WTC11 (cell line): ENCODE results near the gene DLGAP4. TPM values are rescaled to one million over a fixed set of nuclear protein-coding genes. Genes with fewer than 3 reads are reported as not detected.

ENCODE experiments used
- ATAC-seq: fragments of 200-7000 bp; cut with Tn5 transposase; 2 replicates; pipeline ENCODE4 v1.10.0; 2021; ENCODE audit warnings: mild to moderate bottlenecking, moderate library complexity
- CTCF ChIA-PET: fragments of 300-600 bp; sonication (Branson Sonifier 250); formaldehyde crosslinking; loops from one replicate; lab custom pipeline; 2021; ENCODE audit warnings: antibody characterized with exemption; lab: Charles Lee
- POLR2A ChIA-PET: fragments of 350-600 bp; sonication (Branson Sonifier 250); formaldehyde crosslinking; loops from one replicate; lab custom pipeline; 2021; ENCODE audit warnings: antibody characterized with exemption; lab: Charles Lee
- DNase-seq: peaks from one replicate; pipeline ENCODE4 v3.0.0; 2021; ENCODE audit warnings: low spot score
- H3K27ac Mint-ChIP-seq: 2 replicates; pipeline ENCODE4 v1.8.0; 2021; ENCODE audit warnings: mixed read lengths
- H3K27me3 Mint-ChIP-seq: 2 replicates; pipeline ENCODE4 v1.8.0; 2021; ENCODE audit warnings: low read depth, mild to moderate bottlenecking, moderate library complexity, mixed read lengths
- H3K36me3 Mint-ChIP-seq: 2 replicates; pipeline ENCODE4 v1.8.0; 2021; ENCODE audit warnings: mixed read lengths
- H3K4me1 Mint-ChIP-seq: 2 replicates; pipeline ENCODE4 v1.8.0; 2022; ENCODE audit warnings: mixed read lengths
- H3K4me3 Mint-ChIP-seq: 2 replicates; pipeline ENCODE4 v1.8.0; 2021; ENCODE audit warnings: mild to moderate bottlenecking, moderate library complexity, mixed read lengths
- H3K9me3 Mint-ChIP-seq: 2 replicates; pipeline ENCODE4 v1.8.0; 2021; ENCODE audit warnings: mixed read lengths
- CREB1 ChIP-seq: sonication (generic); formaldehyde crosslinking; IDR thresholded peaks from 2 replicates; pipeline ENCODE4 v1.8.0; 2023; ENCODE audit warnings: mild to moderate bottlenecking, missing genetic modification reagents
- E2F4 ChIP-seq: sonication (generic); formaldehyde crosslinking; IDR thresholded peaks from 2 replicates; pipeline ENCODE4 v1.8.1; 2022; ENCODE audit warnings: low read depth, mild to moderate bottlenecking, moderate library complexity, missing genetic modification reagents, borderline replicate concordance
- ETV6 ChIP-seq: sonication (generic); formaldehyde crosslinking; IDR thresholded peaks from 2 replicates; pipeline ENCODE4 v1.8.1; 2022; ENCODE audit warnings: mild to moderate bottlenecking, missing genetic modification reagents
- GTF2I ChIP-seq: fragments of 250-450 bp; sonication (Bioruptor Pico); conservative IDR thresholded peaks from 2 replicates; pipeline ENCODE4 v1.4.0; 2021; ENCODE audit warnings: mild to moderate bottlenecking
- JAZF1 ChIP-seq: fragments of 250-450 bp; sonication (Bioruptor Pico); IDR thresholded peaks from 2 replicates; pipeline ENCODE4 v1.9.0; 2021; ENCODE audit warnings: moderate library complexity, mild to moderate bottlenecking, inconsistent platforms
- MXD4 ChIP-seq: fragments of 250-450 bp; sonication (Bioruptor Pico); IDR thresholded peaks from 2 replicates; pipeline ENCODE4 v1.8.0; 2021; ENCODE audit warnings: mild to moderate bottlenecking, moderate library complexity, borderline replicate concordance
- MYBL2 ChIP-seq: sonication (generic); formaldehyde crosslinking; IDR thresholded peaks from 2 replicates; pipeline ENCODE4 v1.8.1; 2023; ENCODE audit warnings: mild to moderate bottlenecking, moderate library complexity, missing genetic modification reagents
- NFYB ChIP-seq: sonication (generic); formaldehyde crosslinking; conservative IDR thresholded peaks from 2 replicates; pipeline ENCODE4 v1.8.0; 2022; ENCODE audit warnings: low read depth, missing genetic modification reagents
- SMAD3 ChIP-seq: sonication (generic); formaldehyde crosslinking; IDR thresholded peaks from 2 replicates; pipeline ENCODE4 v1.8.0; 2022; ENCODE audit warnings: missing genetic modification reagents, mild to moderate bottlenecking, borderline replicate concordance
- TEAD1 ChIP-seq: sonication (generic); formaldehyde crosslinking; IDR thresholded peaks from 2 replicates; pipeline ENCODE4 v1.8.0; 2022; ENCODE audit warnings: mild to moderate bottlenecking, missing genetic modification reagents
- USF1 ChIP-seq: sonication (generic); formaldehyde crosslinking; IDR thresholded peaks from 2 replicates; pipeline ENCODE4 v1.8.0; 2022; ENCODE audit warnings: mild to moderate bottlenecking, missing genetic modification reagents
- ZMAT4 ChIP-seq: fragments of 250-450 bp; sonication (Bioruptor Pico); IDR thresholded peaks from 2 replicates; pipeline ENCODE4 v1.9.0; 2021; ENCODE audit warnings: mild to moderate bottlenecking
- ZNF281 ChIP-seq: sonication (generic); formaldehyde crosslinking; IDR thresholded peaks from 2 replicates; pipeline ENCODE4 v1.8.0; 2023; ENCODE audit warnings: mild to moderate bottlenecking, missing genetic modification reagents
- ZNF423 ChIP-seq: fragments of 250-450 bp; sonication (Bioruptor Pico); IDR thresholded peaks from 2 replicates; pipeline ENCODE4 v2.1.2; 2022; ENCODE audit warnings: mild to moderate bottlenecking, moderate library complexity
- ZNF425 ChIP-seq: fragments of 250-450 bp; sonication (Bioruptor Pico); conservative IDR thresholded peaks from 2 replicates; pipeline ENCODE4 v1.9.0; 2021; ENCODE audit warnings: mild to moderate bottlenecking
- total RNA-seq: library from RNA; stranded (reverse); gene quantifications from 3 replicates; pipeline ENCODE4 v1.2.3, GENCODE V29; 2021
- TF ChIP-seq, protein P1 (sequence below): sonication (generic); formaldehyde crosslinking; IDR thresholded peaks from 2 replicates; pipeline ENCODE4 v1.8.1; 2022; ENCODE audit warnings: low read depth, missing genetic modification reagents, borderline replicate concordance
- TF ChIP-seq, protein P2 (sequence below): sonication (generic); formaldehyde crosslinking; IDR thresholded peaks from 2 replicates; pipeline ENCODE4 v1.8.0; 2022; ENCODE audit warnings: missing genetic modification reagents
- TF ChIP-seq, protein P3 (sequence below): sonication (generic); formaldehyde crosslinking; IDR thresholded peaks from 2 replicates; pipeline ENCODE4 v1.8.1; 2022; ENCODE audit warnings: mild to moderate bottlenecking, moderate library complexity, missing genetic modification reagents

DLGAP4 gene
- total RNA-seq, 1 experiment from 2014 or later, result 52.6 TPM

- Mint-ChIP-seq H3K4me1 (peaks cover 10% of the 10 kb centered on the region), H3K9me3 (no peaks in the 10 kb centered on the region), H3K27ac (no peak overlapping the region), H3K27me3 (peaks cover 24% of the 10 kb centered on the region), H3K4me3 (no peak overlapping the region), H3K36me3 (no peaks in the 10 kb centered on the region)
- ATAC-seq, result no peak
- no peak for DNase-seq
- CTCF ChIA-PET, result no interaction called here
- POLR2A ChIA-PET, result no interaction called here
- TF ChIP-seq USF1 (no peak), TEAD1 (no peak), GTF2I (CRISPR knock-in tag) (no peak), MYBL2 (CRISPR knock-in tag) (no peak), ZMAT4 (CRISPR knock-in tag) (no peak), ZNF281 (CRISPR knock-in tag) (no peak), ETV6 (CRISPR knock-in tag) (no peak), E2F4 (CRISPR knock-in tag) (no peak), JAZF1 (CRISPR knock-in tag) (no peak), SMAD3 (CRISPR knock-in tag) (no peak)
- TF ChIP-seq, protein P1, sequence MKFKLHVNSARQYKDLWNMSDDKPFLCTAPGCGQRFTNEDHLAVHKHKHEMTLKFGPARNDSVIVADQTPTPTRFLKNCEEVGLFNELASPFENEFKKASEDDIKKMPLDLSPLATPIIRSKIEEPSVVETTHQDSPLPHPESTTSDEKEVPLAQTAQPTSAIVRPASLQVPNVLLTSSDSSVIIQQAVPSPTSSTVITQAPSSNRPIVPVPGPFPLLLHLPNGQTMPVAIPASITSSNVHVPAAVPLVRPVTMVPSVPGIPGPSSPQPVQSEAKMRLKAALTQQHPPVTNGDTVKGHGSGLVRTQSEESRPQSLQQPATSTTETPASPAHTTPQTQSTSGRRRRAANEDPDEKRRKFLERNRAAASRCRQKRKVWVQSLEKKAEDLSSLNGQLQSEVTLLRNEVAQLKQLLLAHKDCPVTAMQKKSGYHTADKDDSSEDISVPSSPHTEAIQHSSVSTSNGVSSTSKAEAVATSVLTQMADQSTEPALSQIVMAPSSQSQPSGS (CRISPR knock-in tag), result no peak
- TF ChIP-seq, protein P2, sequence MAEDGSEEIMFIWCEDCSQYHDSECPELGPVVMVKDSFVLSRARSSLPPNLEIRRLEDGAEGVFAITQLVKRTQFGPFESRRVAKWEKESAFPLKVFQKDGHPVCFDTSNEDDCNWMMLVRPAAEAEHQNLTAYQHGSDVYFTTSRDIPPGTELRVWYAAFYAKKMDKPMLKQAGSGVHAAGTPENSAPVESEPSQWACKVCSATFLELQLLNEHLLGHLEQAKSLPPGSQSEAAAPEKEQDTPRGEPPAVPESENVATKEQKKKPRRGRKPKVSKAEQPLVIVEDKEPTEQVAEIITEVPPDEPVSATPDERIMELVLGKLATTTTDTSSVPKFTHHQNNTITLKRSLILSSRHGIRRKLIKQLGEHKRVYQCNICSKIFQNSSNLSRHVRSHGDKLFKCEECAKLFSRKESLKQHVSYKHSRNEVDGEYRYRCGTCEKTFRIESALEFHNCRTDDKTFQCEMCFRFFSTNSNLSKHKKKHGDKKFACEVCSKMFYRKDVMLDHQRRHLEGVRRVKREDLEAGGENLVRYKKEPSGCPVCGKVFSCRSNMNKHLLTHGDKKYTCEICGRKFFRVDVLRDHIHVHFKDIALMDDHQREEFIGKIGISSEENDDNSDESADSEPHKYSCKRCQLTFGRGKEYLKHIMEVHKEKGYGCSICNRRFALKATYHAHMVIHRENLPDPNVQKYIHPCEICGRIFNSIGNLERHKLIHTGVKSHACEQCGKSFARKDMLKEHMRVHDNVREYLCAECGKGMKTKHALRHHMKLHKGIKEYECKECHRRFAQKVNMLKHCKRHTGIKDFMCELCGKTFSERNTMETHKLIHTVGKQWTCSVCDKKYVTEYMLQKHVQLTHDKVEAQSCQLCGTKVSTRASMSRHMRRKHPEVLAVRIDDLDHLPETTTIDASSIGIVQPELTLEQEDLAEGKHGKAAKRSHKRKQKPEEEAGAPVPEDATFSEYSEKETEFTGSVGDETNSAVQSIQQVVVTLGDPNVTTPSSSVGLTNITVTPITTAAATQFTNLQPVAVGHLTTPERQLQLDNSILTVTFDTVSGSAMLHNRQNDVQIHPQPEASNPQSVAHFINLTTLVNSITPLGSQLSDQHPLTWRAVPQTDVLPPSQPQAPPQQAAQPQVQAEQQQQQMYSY (CRISPR knock-in tag), result no peak
These were observed 4.3 kb downstream of the DLGAP4 start for GRCh38 chr20:36310215-36310981.

DNA sequence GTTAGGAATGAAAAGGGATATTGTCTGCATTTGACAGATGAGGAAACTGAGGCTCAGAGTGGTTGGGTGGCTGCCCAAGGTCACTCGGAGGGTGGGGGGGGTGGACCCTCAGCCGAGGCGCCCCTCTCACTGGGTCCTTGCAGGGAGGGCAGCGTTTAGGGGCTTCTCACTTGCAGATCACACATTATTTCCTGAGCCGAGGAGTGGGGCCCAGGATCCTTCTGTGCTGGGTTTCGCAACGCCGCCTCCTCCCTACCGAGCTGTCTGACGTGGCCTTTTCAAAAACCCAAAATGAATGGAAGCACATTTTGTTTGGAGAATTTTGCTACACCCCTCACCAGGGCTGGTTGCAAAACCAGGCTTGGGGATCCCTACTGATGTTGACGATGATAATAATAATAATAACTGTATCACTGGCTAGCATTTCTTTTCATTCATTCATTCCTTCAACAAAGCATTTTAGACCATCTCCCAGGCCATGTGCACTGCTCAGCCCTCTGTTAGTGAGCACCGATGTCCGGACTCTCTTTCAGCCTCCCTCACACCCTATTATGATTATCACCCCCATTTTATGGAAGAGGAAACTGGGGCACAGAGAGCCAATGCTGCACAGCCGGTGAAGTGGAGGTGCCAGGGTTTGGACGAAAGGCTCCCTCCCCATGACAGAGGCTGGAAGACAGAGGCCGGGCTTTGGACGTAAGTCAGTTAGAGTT, 5.2 kb downstream of the DLGAP4 start:
- ATAC-seq, result no peak
- H3K4me3 Mint-ChIP-seq, result no peak overlapping the region
- CTCF ChIA-PET, result no interaction called here
- H3K9me3 Mint-ChIP-seq, result no peaks in the 10 kb centered on the region
- no peaks in the 10 kb centered on the region for H3K36me3 Mint-ChIP-seq
- POLR2A ChIA-PET, result no interaction called here
- no peak for DNase-seq
- no peak overlapping the region for H3K27ac Mint-ChIP-seq
- H3K27me3 Mint-ChIP-seq, result peaks cover 21% of the 10 kb centered on the region
- peaks cover 8% of the 10 kb centered on the region for H3K4me1 Mint-ChIP-seq
- TF ChIP-seq E2F4 (CRISPR knock-in tag) (no peak), NFYB (CRISPR knock-in tag) (no peak), ETV6 (CRISPR knock-in tag) (no peak), ZNF423 (CRISPR knock-in tag) (no peak), ZNF425 (CRISPR knock-in tag) (no peak), MXD4 (CRISPR knock-in tag) (no peak), CREB1 (CRISPR knock-in tag) (no peak)
- TF ChIP-seq, protein P3, sequence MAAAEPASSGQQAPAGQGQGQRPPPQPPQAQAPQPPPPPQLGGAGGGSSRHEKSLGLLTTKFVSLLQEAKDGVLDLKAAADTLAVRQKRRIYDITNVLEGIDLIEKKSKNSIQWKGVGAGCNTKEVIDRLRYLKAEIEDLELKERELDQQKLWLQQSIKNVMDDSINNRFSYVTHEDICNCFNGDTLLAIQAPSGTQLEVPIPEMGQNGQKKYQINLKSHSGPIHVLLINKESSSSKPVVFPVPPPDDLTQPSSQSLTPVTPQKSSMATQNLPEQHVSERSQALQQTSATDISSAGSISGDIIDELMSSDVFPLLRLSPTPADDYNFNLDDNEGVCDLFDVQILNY (CRISPR knock-in tag), result no peak
